Esophagus (tissue), 2 donors: ENCODE data around the gene PTPRM. TPM values are rescaled to one million over a fixed set of nuclear protein-coding genes. Genes with fewer than 3 reads are reported as not detected.

Experiments used
- H3K27ac ChIP-seq, 2 donors: one replicate each; pipeline ENCODE4 v1.5.1; 2013; ENCODE audit warnings: low read depth in 2 of 2, mild to moderate bottlenecking in 2 of 2, inconsistent platforms in 1 of 2, low read length in 1 of 2, moderate library complexity in 1 of 2
- H3K27me3 ChIP-seq, 2 donors: one replicate each; pipeline ENCODE4 v1.6.1; 2013; ENCODE audit warnings: low read length in 2 of 2, control low read depth in 1 of 2, mild to moderate bottlenecking in 1 of 2; ENCODE audit not compliant: insufficient read depth in 2 of 2, control insufficient read depth in 1 of 2
- H3K36me3 ChIP-seq, 2 donors: one replicate each; pipeline ENCODE4 v1.6.1; 2013; ENCODE audit warnings: low read length in 1 of 2; ENCODE audit not compliant: control insufficient read depth in 2 of 2, insufficient read depth in 2 of 2
- H3K4me1 ChIP-seq, 2 donors: one replicate each; pipeline ENCODE4 v1.6.1; 2013; ENCODE audit warnings: low read length in 1 of 2; ENCODE audit not compliant: control insufficient read depth in 2 of 2, insufficient read depth in 2 of 2
- H3K4me3 ChIP-seq, 2 donors: one replicate each; pipeline ENCODE4 v1.5.1; 2013; ENCODE audit warnings: low read length in 2 of 2, mild to moderate bottlenecking in 2 of 2, low read depth in 1 of 2, moderate library complexity in 1 of 2
- H3K9me3 ChIP-seq, 2 donors: one replicate each; pipeline ENCODE4 v1.6.1; 2013; ENCODE audit warnings: mild to moderate bottlenecking in 2 of 2, low read depth in 1 of 2, low read length in 1 of 2, moderate library complexity in 1 of 2; ENCODE audit not compliant: control insufficient read depth in 2 of 2, insufficient read depth in 1 of 2
- WGBS, 2 donors: extraction: QIAGEN DNeasy Blood & Tissue Kit; methylation state at CpG; one replicate each; pipeline ENCODE4 v1.1.7; 2013; 5-methylcytosine and 5-hydroxymethylcytosine counted together
- polyA plus RNA-seq, 2 donors: library from polyadenylated mRNA; stranded (reverse); fragments of 200-250 nt; gene quantifications; one replicate each; pipeline ENCODE4 v1.2.3, GENCODE V29; 2013
- donor health status: healthy with polysubstance abuse.
- donor health status: Bipolar disorder and iron deficiency.

Gene PTPRM
- polyA plus RNA-seq, 2 donors, result 6.3 to 10.4 TPM

- H3K4me3 ChIP-seq, result no peak overlapping the region
- no peak overlapping the region for H3K27ac ChIP-seq
- no peaks in the 10 kb centered on the region for H3K4me1 ChIP-seq
- no peaks in the 10 kb centered on the region for H3K27me3 ChIP-seq
- no peaks in the 10 kb centered on the region for H3K9me3 ChIP-seq
- no peaks in the 10 kb centered on the region for H3K36me3 ChIP-seq
- 93% methylated on average over 4 of the region's 4 CpGs for WGBS, 2 donors
These were observed 765.2 kb downstream of the PTPRM start for GRCh38 chr18:8332286-8332685.

- Histone ChIP-seq H3K4me1 (no peaks in the 10 kb centered on the region), H3K27ac (no peak overlapping the region), H3K9me3 (no peaks in the 10 kb centered on the region), H3K36me3 (no peaks in the 10 kb centered on the region), H3K27me3 (no peaks in the 10 kb centered on the region), H3K4me3 (no peak overlapping the region)
- 87 to 95% methylated on average over 1 of the region's 1 CpG for WGBS, 2 donors
These were observed 766.8 kb downstream of the PTPRM start for GRCh38 chr18:8333961-8334360.

- Histone ChIP-seq H3K4me1 (peaks cover 0 to 2% of the 10 kb centered on the region in 2 donors), H3K27ac (no peak overlapping the region), H3K27me3 (no peaks in the 10 kb centered on the region), H3K9me3 (no peaks in the 10 kb centered on the region), H3K36me3 (no peaks in the 10 kb centered on the region), H3K4me3 (no peak overlapping the region)
- WGBS, 2 donors, result 75 to 81% methylated on average over 3 of the region's 3 CpGs
These were observed 770.1 kb downstream of the PTPRM start for GRCh38 chr18:8337211-8337610.

- Histone ChIP-seq H3K9me3 (no peaks in the 10 kb centered on the region), H3K4me3 (no peak overlapping the region), H3K36me3 (no peaks in the 10 kb centered on the region), H3K4me1 (peaks cover 0 to 2% of the 10 kb centered on the region in 2 donors), H3K27me3 (no peaks in the 10 kb centered on the region), H3K27ac (no peak overlapping the region)
- WGBS, 2 donors, result 82 to 83% methylated on average over 4 of the region's 4 CpGs
These were observed 772.1 kb downstream of the PTPRM start for GRCh38 chr18:8339210-8339609.

- H3K27me3 ChIP-seq, result no peaks in the 10 kb centered on the region
- no peak overlapping the region for H3K4me3 ChIP-seq
- no peaks in the 10 kb centered on the region for H3K36me3 ChIP-seq
- H3K27ac ChIP-seq, result no peak overlapping the region
- H3K4me1 ChIP-seq, result peaks cover 0 to 2% of the 10 kb centered on the region in 2 donors
- no peaks in the 10 kb centered on the region for H3K9me3 ChIP-seq
- 74 to 81% methylated on average over 10 of the region's 10 CpGs for WGBS, 2 donors
These were observed 772.8 kb downstream of the PTPRM start for GRCh38 chr18:8339952-8340351.

GRCh38 chr18:8341481-8342230, 774.5 kb downstream of the PTPRM start:
- H3K9me3 ChIP-seq, result peaks cover 0 to 5% of the 10 kb centered on the region in 2 donors
- H3K36me3 ChIP-seq, result no peaks in the 10 kb centered on the region
- H3K27me3 ChIP-seq, result no peaks in the 10 kb centered on the region
- WGBS, 2 donors, result 49% methylated on average over 6 of the region's 6 CpGs
- H3K27ac ChIP-seq, result no peak overlapping the region
- no peak overlapping the region for H3K4me3 ChIP-seq
- H3K4me1 ChIP-seq, result peaks cover 0 to 2% of the 10 kb centered on the region in 2 donors

- H3K27ac ChIP-seq, result no peak overlapping the region
- 92% methylated on average over 17 of the region's 17 CpGs for WGBS, 2 donors
- H3K27me3 ChIP-seq, result no peaks in the 10 kb centered on the region
- no peak overlapping the region for H3K4me3 ChIP-seq
- peaks cover 0 to 5% of the 10 kb centered on the region in 2 donors for H3K9me3 ChIP-seq
- no peaks in the 10 kb centered on the region for H3K36me3 ChIP-seq
- H3K4me1 ChIP-seq, result peaks cover 0 to 2% of the 10 kb centered on the region in 2 donors
These were observed 781.1 kb downstream of the PTPRM start for GRCh38 chr18:8348051-8348720.

- H3K4me1 ChIP-seq, result peaks cover 0 to 2% of the 10 kb centered on the region in 2 donors
- 82 to 87% methylated on average over 3 of the region's 3 CpGs for WGBS, 2 donors
- H3K27me3 ChIP-seq, result no peaks in the 10 kb centered on the region
- peaks cover 0 to 5% of the 10 kb centered on the region in 2 donors for H3K9me3 ChIP-seq
- no peaks in the 10 kb centered on the region for H3K36me3 ChIP-seq
- no peak overlapping the region for H3K27ac ChIP-seq
- no peak overlapping the region for H3K4me3 ChIP-seq
These were observed 782.6 kb downstream of the PTPRM start for GRCh38 chr18:8349608-8350323.

GRCh38 chr18:8350628-8351027, 783.5 kb downstream of the PTPRM start:
- Histone ChIP-seq H3K9me3 (peaks cover 0 to 5% of the 10 kb centered on the region in 2 donors), H3K27me3 (no peaks in the 10 kb centered on the region), H3K27ac (no peak overlapping the region), H3K4me1 (peaks cover 0 to 2% of the 10 kb centered on the region in 2 donors), H3K4me3 (no peak overlapping the region), H3K36me3 (no peaks in the 10 kb centered on the region)
- 72 to 74% methylated on average over 5 of the region's 5 CpGs for WGBS, 2 donors
